Body of pancreas (tissue), 4 donors: ENCODE measurements around the gene SEMA3F. TPM values are rescaled to one million over a fixed set of nuclear protein-coding genes. Genes with fewer than 3 reads are reported as not detected.
A peak's percentile ranks its signal among the peaks of the same experiment; 100 is the strongest.

Experiments
- ATAC-seq: fragments of 150-250 bp; one replicate; pipeline ENCODE4 v1.9.1; 2016
- DNase-seq, 4 donors: peaks; one replicate each; pipeline ENCODE4 v3.0.0-alpha.2; 2019
- H3K27ac ChIP-seq, 4 donors: fragments of 200-600 bp; sonication (generic); 1 replicate in 3 of 4; 2 replicates in 1 of 4; pipeline versions ENCODE4 v1.5.1 to v1.6.1; 2016 to 2019; ENCODE audit warnings: mild to moderate bottlenecking in 1 of 4, mixed read lengths in 1 of 4, moderate library complexity in 1 of 4
- H3K27me3 ChIP-seq, 2 donors: fragments of 200-600 bp; sonication (generic); one replicate each; pipeline ENCODE4 v1.6.0; 2016; ENCODE audit warnings: mild to moderate bottlenecking in 1 of 2
- H3K36me3 ChIP-seq, 2 donors: fragments of 200-600 bp; sonication (generic); replicated peaks in 1 of 2; 2 replicates each; pipeline ENCODE4 v1.5.1; 2016; ENCODE audit warnings: low read depth in 2 of 2; ENCODE audit not compliant: insufficient read depth in 1 of 2
- H3K4me1 ChIP-seq: fragments of 200-600 bp; sonication (generic); one replicate; pipeline ENCODE4 v1.6.0; 2016
- H3K4me3 ChIP-seq, 2 donors: fragments of 200-600 bp; sonication (generic); 1 replicate in 1 of 2; 2 replicates in 1 of 2; pipeline ENCODE4 v1.5.1; 2016 to 2019
- H3K9me3 ChIP-seq, 3 donors: fragments of 200-600 bp; sonication (generic); 1 replicate in 2 of 3; 2 replicates in 1 of 3; pipeline ENCODE4 v1.5.1; 2016
- CTCF ChIP-seq, 7 experiments: fragments of 450-650 bp in 4 of 7; fragments of 200-600 bp in 3 of 7; sonication (generic) in 3 of 7; IDR thresholded peaks; one replicate each; pipeline ENCODE4 v1.5.1; 2016 to 2019; ENCODE audit warnings: antibody characterized with exemption in 7 of 7
- POLR2A ChIP-seq, 3 donors: fragments of 450-650 bp; IDR thresholded peaks; one replicate each; pipeline ENCODE4 v1.6.1; 2016; ENCODE audit warnings: antibody characterized with exemption in 3 of 3, mild to moderate bottlenecking in 2 of 3
- WGBS, 2 donors: methylation state at CpG; one replicate each; pipeline ENCODE4 v1.1.5; 2017; 5-methylcytosine and 5-hydroxymethylcytosine counted together
- intact Hi-C: fragments of 100-400 bp; cut with DNase I; formaldehyde crosslinking; loops from one replicate; pipeline ENCODE4 v1.15.1; 2023
- total RNA-seq, 2 donors: library from RNA; depleted of rRNA; stranded (reverse); fragments of >200 nt; gene quantifications; one replicate each; pipeline ENCODE4 v1.1.0, GENCODE V29; 2016

SEMA3F gene
- total RNA-seq, 2 donors from 2014 or later: 5.2 to 25.4 TPM

- H3K4me3 ChIP-seq: no peak overlapping the region
- no peak for DNase-seq
- H3K9me3 ChIP-seq: no peaks in the 10 kb centered on the region
- H3K27me3 ChIP-seq: no peaks in the 10 kb centered on the region
- peaks cover 32% of the 10 kb centered on the region for H3K4me1 ChIP-seq
- no peak overlapping the region for H3K27ac ChIP-seq
- 86% methylated on average over 9 to 10 of the region's 10 CpGs for WGBS, 2 donors
- H3K36me3 ChIP-seq: peaks cover 0 to 17% of the 10 kb centered on the region in 2 donors
- ATAC-seq: no peak
- intact Hi-C loops: no loop called here
- TF ChIP-seq CTCF (IDR thresholded peaks at IDR 0.05) (no peak), POLR2A (IDR thresholded peaks at IDR 0.05) (no peak)
These were observed 62.6 kb downstream of the SEMA3F start for GRCh38 chr3:50217681-50218080.

- intact Hi-C loops: no loop called here
- H3K27me3 ChIP-seq: no peaks in the 10 kb centered on the region
- ATAC-seq (no peak), DNase-seq (no peak)
- no peak for TF ChIP-seq POLR2A (IDR thresholded peaks at IDR 0.05)
- TF ChIP-seq CTCF (IDR thresholded peaks at IDR 0.05): no peak
- no peak overlapping the region for H3K27ac ChIP-seq
- H3K36me3 ChIP-seq: peaks cover 0 to 17% of the 10 kb centered on the region in 2 donors
- 92 to 100% methylated on average over 1 to 17 of the region's 17 CpGs for WGBS, 2 donors
- H3K4me1 ChIP-seq: peaks cover 24% of the 10 kb centered on the region
- no peak overlapping the region for H3K4me3 ChIP-seq
- H3K9me3 ChIP-seq: no peaks in the 10 kb centered on the region
These were observed 63.3 kb downstream of the SEMA3F start for GRCh38 chr3:50218448-50218847.

- Histone ChIP-seq H3K9me3 (no peaks in the 10 kb centered on the region), H3K4me3 (no peak overlapping the region), H3K27me3 (no peaks in the 10 kb centered on the region), H3K36me3 (peaks cover 0 to 17% of the 10 kb centered on the region in 2 donors), H3K27ac (no peak overlapping the region), H3K4me1 (peaks cover 16% of the 10 kb centered on the region)
- TF ChIP-seq POLR2A (IDR thresholded peaks at IDR 0.05): no peak
- TF ChIP-seq CTCF (IDR thresholded peaks at IDR 0.05): no peak
- 86% methylated on average over 5 of the region's 5 CpGs for WGBS, 2 donors
- ATAC-seq: no peak
- no peak for DNase-seq
- intact Hi-C loops: no loop called here
These were observed 64.2 kb downstream of the SEMA3F start for GRCh38 chr3:50219285-50219684.

- peaks cover 0 to 17% of the 10 kb centered on the region in 2 donors for H3K36me3 ChIP-seq
- intact Hi-C loops: no loop called here
- TF ChIP-seq CTCF (IDR thresholded peaks at IDR 0.05) (no peak), POLR2A (IDR thresholded peaks at IDR 0.05) (no peak)
These were observed 65.0 kb downstream of the SEMA3F start for GRCh38 chr3:50220109-50220508.

GRCh38 chr3:50221051-50221410, 65.9 kb downstream of the SEMA3F start:
- no peak overlapping the region for H3K4me3 ChIP-seq
- ATAC-seq (no peak), DNase-seq (no peak)
- 40 to 75% methylated on average over 2 to 4 of the region's 4 CpGs for WGBS, 2 donors
- TF ChIP-seq CTCF (IDR thresholded peaks at IDR 0.05): no peak
- TF ChIP-seq POLR2A (IDR thresholded peaks at IDR 0.05): no peak
- H3K9me3 ChIP-seq: no peaks in the 10 kb centered on the region
- no peaks in the 10 kb centered on the region for H3K27me3 ChIP-seq
- H3K36me3 ChIP-seq: peaks cover 0 to 17% of the 10 kb centered on the region in 2 donors
- peak overlapping the region in 1 of 4 donors; percentile 43 for H3K27ac ChIP-seq
- intact Hi-C loops: no loop called here
- H3K4me1 ChIP-seq: peaks cover 18% of the 10 kb centered on the region

More at GRCh38 chr3:50220109-50220508, 65.0 kb downstream of the SEMA3F start:
- Histone ChIP-seq H3K4me1 (peaks cover 15% of the 10 kb centered on the region), H3K4me3 (no peak overlapping the region), H3K9me3 (no peaks in the 10 kb centered on the region), H3K27me3 (no peaks in the 10 kb centered on the region), H3K27ac (no peak overlapping the region)
- no peak for ATAC-seq
- WGBS, 2 donors: 46 to 54% methylated on average over 6 of the region's 6 CpGs
- no peak for DNase-seq
